PFSK-1 (cell line): ENCODE measurements around the gene PSPC1.

ENCODE experiments used
- FOXP2 ChIP-seq: optimal IDR thresholded peaks from 2 replicates; pipeline ENCODE3; 2011; ENCODE audit warnings: borderline replicate concordance, control low read depth, inconsistent platforms; ENCODE audit not compliant: insufficient read depth; ENCODE audit errors: extremely low read length, extremely low read depth
- POLR2AphosphoS5 ChIP-seq: IDR thresholded peaks from 2 replicates; pipeline ENCODE4 v1.6.1; 2012; ENCODE audit warnings: low read depth, mild to moderate bottlenecking, control low read depth, low read length, moderate library complexity
- SIN3A ChIP-seq: IDR thresholded peaks from 2 replicates; pipeline ENCODE4 v1.6.1; 2012; ENCODE audit warnings: mild to moderate bottlenecking, low read length, moderate library complexity, borderline replicate concordance; ENCODE audit not compliant: insufficient read depth
- TAF1 ChIP-seq: IDR thresholded peaks from 2 replicates; pipeline ENCODE4 v1.6.1; 2012; ENCODE audit warnings: low read length, control low read depth, borderline replicate concordance; ENCODE audit not compliant: insufficient read depth
- TF ChIP-seq, protein P1 (sequence below), 2 experiments: IDR thresholded peaks; 2 replicates each; pipeline versions ENCODE4 v1.6.1 to v1.8.0; 2011 to 2012; ENCODE audit warnings: low read depth in 2 of 2, low read length in 2 of 2, control low read depth in 1 of 2, inconsistent platforms in 1 of 2, mild to moderate bottlenecking in 1 of 2, moderate library complexity in 1 of 2; ENCODE audit not compliant: insufficient read depth in 1 of 2

PSPC1 gene

GRCh38 chr13:19685437-19685836, 97.3 kb downstream of the PSPC1 start:
- no peak for TF ChIP-seq SIN3A
- TF ChIP-seq, protein P1, sequence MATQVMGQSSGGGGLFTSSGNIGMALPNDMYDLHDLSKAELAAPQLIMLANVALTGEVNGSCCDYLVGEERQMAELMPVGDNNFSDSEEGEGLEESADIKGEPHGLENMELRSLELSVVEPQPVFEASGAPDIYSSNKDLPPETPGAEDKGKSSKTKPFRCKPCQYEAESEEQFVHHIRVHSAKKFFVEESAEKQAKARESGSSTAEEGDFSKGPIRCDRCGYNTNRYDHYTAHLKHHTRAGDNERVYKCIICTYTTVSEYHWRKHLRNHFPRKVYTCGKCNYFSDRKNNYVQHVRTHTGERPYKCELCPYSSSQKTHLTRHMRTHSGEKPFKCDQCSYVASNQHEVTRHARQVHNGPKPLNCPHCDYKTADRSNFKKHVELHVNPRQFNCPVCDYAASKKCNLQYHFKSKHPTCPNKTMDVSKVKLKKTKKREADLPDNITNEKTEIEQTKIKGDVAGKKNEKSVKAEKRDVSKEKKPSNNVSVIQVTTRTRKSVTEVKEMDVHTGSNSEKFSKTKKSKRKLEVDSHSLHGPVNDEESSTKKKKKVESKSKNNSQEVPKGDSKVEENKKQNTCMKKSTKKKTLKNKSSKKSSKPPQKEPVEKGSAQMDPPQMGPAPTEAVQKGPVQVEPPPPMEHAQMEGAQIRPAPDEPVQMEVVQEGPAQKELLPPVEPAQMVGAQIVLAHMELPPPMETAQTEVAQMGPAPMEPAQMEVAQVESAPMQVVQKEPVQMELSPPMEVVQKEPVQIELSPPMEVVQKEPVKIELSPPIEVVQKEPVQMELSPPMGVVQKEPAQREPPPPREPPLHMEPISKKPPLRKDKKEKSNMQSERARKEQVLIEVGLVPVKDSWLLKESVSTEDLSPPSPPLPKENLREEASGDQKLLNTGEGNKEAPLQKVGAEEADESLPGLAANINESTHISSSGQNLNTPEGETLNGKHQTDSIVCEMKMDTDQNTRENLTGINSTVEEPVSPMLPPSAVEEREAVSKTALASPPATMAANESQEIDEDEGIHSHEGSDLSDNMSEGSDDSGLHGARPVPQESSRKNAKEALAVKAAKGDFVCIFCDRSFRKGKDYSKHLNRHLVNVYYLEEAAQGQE (IDR thresholded peaks at IDR 0.05; ENCODE audit: insufficient read depth in 1 of 2, low read depth in 2 of 2, low read length in 2 of 2), result no peak
- TF ChIP-seq POLR2AphosphoS5, result no peak
- no peak for TF ChIP-seq TAF1
- no peak for TF ChIP-seq FOXP2

GRCh38 chr13:19685034-19685433, 97.7 kb downstream of the PSPC1 start:
- TF ChIP-seq POLR2AphosphoS5 (no peak), TAF1 (no peak), FOXP2 (no peak), SIN3A (no peak)
- TF ChIP-seq, protein P1 (IDR thresholded peaks at IDR 0.05; ENCODE audit: insufficient read depth in 1 of 2, low read depth in 2 of 2, low read length in 2 of 2), result no peak

GRCh38 chr13:19681517-19681916, 101.2 kb downstream of the PSPC1 start:
- TF ChIP-seq POLR2AphosphoS5, result no peak
- no peak for TF ChIP-seq FOXP2
- TF ChIP-seq, protein P1 (IDR thresholded peaks at IDR 0.05; ENCODE audit: insufficient read depth in 1 of 2, low read depth in 2 of 2, low read length in 2 of 2), result no peak
- no peak for TF ChIP-seq TAF1
- no peak for TF ChIP-seq SIN3A

DNA sequence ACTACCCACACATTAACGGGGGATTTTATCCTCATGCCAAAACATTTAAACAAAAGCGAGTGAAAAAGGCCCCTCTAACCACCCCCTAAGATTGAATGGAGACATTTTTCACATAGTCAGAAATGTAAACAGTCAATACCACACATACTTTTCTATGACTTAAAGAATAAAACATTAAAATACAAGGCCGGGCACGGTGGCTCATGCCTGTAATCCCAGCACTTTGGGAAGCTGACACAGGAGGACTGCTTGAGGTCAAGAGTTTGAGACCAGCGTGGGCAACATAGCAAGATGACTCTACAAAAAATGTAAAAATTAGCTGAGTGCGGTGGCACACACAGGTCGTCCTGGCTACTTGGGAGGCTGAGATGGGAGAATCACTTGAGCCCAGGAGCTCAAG, 102.0 kb downstream of the PSPC1 start:
- TF ChIP-seq POLR2AphosphoS5 (no peak), FOXP2 (no peak), TAF1 (no peak)
- TF ChIP-seq, protein P1 (IDR thresholded peaks at IDR 0.05; ENCODE audit: insufficient read depth in 1 of 2, low read depth in 2 of 2, low read length in 2 of 2), result no peak

DNA sequence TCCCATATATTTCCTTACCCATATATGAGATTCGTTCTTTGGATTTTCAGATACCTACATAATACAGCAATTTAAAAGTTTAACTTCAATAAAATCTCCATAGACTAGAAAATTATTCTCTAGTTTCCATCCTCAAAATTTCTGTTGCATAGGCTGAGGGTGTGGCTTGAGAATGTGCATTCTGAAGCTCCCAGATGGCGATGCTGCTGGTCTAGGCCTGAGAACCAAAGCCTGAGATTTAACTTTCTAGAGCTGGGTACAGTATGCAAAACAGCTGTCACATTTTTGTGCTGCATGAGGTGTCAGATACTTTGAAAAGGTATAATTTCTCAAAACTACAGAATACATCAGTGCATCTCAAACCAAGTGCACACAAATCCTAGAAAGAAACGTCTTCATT, 106.6 kb downstream of the PSPC1 start:
- TF ChIP-seq FOXP2 (no peak), POLR2AphosphoS5 (no peak), SIN3A (no peak), TAF1 (no peak)
- TF ChIP-seq, protein P1 (IDR thresholded peaks at IDR 0.05; ENCODE audit: insufficient read depth in 1 of 2, low read depth in 2 of 2, low read length in 2 of 2), result no peak
